HG03565 (cell line): Measurements from ENCODE around the gene PKM.

Experiments used
- ATAC-seq: cut with Tn5 transposase; IDR thresholded peaks from one replicate; pipeline ENCODE4 v1.9.1; 2021; ENCODE audit warnings: mild to moderate bottlenecking, moderate library complexity; ENCODE audit not compliant: unreplicated experiment

Gene PKM

DNA sequence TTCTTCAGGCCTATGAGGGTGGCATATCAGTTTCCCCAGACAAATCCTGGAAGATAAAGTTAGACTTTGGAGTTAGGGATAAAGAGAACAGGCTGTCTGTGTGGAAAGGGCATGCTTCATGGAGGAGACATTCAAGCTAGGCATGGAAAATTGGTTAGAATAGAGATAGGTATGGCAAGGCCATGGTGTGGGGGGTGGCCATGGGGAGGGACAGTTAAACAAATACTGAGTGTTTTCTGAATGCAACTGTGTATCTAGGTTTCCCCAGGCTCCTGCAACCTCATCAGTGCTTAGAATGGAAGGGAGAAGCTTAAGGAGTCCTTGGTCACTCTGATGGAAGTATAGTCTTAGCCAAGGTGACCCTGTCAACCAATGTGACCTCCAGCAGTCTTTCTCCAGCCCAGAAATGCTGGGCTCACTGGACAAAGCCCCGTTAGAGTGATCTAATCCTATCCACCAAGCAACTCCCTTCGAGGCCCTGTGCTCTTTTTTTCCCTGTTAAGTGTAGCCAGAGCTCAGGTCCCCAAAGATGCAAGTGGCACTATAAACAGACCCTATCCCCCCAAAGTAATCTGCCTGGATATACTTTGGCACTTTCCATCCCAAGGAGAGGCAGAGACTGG, 5.5 kb upstream of the PKM start:
- ATAC-seq = no peak

DNA sequence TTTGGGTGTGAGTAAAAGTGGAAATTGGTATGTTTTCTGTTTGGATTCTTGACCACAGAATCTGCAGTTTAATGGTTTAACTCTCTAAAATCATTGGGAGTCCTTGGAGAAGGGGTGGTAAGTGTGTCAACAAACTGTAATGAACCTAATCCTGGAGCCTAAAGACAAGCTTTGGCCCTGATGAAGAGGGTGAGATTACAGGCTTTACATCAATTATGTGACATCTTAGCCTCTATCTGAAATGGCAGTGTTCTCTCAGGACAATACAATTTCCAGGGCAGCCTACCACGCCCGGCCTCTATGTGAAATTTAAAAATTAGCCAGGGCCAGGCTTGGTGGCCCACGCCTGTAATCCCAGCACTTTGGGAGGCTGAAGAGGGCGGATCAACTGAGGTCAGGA, 4.3 kb upstream of the PKM start:
- no peak for ATAC-seq

DNA sequence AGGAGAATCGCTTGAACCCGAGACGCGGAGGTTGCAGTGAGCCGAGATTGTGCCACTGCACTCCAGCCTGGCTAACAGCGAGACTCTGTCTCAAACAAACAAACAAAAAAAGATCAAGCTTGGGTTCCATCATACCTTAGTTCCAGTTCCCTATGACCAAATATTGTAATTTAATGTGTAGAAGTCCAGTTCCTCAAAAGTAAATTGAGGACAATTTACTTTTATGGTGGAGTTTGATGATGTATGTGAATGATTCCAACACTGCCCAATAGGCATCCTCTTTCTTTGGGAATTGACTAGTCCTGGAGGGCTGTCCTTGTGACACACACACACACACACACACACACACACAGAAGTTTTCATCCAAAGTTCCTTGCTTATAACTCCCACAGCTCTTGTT, 2.8 kb upstream of the PKM start:
- ATAC-seq = no peak

DNA sequence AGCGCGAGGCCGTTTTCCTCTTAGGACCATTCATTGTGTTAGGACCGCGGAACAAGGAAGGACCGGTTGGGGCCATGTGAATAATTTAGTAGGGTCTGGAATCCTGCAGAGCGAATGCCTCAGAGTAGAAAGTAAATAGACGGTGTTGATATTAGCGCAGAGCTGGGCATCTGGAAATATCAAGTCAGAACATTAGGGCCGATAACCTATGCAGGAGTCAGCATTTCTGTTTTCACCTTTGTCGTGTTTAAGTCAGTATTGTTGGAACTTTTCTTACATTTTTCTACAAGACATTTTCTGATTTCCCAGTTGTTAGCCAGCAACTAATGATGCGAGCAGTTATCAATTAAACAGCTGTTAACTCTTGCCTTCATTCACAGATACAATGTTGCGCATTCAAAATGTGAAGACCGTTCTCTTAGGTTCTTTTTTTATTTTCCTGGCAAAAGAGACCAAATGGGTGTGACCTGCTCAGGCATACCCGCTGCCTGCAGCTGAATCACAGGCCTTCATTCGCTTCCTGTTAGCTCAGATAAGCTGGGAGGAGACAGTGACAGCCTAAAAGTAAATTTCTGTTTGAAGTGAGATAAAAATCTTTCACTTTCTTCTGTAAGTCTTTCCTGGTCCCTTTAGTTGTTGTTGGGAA, 966 bp upstream of the PKM start:
- no peak for ATAC-seq

DNA sequence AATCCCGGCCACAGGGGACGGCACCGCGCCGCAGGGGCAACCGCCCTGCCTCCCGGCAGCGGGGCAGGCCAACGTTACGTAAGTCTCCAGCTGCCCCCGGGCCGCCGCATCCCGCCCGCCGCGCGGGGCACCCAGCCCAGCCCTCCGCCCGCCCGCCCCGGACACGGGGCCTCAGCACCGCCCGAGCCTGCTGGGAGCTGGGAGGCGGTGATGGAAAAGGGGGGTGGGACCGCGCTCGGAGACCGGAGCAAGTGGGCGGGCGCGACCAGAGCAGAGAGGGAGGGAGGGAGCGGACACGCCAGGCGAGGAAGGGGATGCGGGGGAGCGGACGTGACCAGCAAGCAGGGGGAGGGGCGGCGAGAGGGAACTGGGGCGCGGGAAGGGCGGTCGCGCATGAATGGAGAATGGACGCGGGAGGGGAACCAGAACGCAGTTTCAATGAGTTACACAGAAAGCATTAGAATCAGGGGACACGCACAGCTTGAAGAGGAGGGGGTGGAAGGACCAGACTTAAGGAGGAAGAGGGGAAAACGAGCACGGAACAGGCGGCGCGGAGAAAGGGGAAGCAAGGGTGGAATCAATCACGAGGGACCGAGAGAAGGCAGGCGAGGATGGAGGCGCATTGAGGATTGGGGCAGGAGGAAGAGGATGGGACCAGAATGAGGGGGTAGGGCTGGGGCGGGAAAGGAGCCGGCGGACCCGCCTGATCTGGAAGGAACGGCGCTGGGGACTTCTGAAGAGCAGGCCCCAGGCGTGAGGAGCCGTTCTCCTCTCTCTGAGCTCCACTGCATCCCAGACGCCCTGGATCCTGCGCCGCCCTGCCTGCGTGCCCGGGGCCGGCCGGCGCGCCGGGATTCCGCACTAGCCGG, 559 bp downstream of the PKM start:
- no peak for ATAC-seq

DNA sequence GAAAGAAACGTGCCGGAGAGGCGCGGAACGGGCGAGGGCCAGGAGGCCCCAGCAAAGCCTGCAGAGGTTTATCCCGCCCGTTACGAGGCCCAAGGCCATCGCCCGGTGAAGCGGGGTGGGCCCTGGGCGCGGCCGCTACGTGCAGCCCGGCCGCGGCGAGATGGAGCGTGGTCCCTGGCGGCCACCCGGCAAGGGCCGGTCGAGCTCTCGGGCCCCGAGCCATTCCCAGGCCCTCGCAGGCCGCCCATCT, 1.1 kb downstream of the PKM start:
- ATAC-seq = no peak

DNA sequence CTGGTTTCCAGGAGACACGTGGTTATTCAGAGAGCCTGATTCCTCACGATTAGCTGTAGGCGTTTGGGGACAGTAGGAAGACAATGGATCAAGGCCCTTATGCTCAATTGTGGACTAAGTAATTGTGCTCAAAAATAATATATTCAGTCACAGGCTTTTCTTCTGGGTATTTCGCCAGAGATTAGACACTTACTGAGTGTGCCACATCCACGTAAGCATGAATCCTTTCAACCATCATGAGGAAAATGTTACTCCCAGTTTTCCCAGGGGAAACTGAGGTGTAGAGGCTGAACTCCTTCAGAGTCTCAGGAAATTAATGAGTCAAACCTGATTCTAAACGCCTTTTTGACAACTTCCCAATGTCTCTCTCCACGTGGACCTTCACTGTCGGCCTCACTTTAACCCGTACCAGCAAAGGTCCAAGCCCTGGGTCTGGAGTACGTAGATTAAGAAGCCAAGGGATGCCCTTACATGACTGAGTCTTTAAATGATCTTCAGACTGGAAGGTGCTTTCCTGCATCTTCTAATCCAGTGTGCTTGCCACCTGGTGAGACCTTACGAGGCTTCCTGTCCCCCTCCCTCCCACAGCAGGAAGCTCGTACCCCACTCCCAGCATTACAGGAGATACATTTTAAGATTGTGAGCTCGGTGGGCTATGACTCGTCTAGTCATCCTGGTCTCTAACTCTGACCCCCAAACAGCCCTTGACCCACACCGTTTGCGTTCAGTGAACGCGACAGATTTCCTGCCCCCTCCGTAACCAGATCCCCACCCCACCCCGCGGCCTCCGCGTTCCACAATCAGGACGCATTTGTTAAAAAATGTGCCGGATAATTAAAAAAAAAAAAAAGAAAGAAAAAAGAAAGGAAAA, 1.7 kb downstream of the PKM start:
- ATAC-seq = no peak

DNA sequence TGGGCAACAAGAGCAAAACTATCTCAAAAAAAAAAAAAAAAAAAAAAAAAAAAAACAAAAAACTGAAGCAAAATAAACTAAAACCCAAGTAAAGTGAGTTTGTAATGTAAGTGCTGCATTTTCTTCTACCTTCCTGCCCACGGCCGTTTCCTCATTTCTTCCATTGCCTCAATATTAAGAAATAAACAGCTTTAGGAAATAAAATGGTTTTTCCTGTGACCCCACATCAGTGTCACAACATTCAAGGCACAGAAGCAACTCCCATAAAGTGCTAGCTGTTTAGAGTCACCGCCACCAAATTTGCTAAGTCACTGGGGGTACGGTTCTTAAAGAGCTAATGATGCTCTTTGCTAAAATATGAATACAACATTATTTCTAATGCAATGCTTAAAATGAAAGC, 3.3 kb downstream of the PKM start:
- no peak for ATAC-seq

DNA sequence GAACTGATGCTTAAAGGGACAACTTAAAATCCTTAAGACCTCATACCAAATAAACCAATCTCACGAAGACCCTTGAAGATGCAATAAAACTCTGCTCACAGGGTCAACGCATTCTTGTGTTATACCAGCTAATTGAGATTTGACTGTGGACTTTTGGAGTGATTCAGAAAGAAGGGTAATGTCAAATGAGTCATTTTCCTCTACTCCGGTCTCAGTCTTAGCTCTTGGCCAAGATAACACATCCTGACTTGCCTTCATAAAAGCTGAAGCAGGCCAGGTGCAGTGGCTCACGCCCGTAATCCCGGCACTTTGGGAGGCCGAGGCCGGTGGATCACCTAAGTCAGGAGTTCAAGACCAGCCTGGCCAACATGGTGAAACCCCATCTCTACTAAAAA, 3.8 kb downstream of the PKM start:
- no peak for ATAC-seq

DNA sequence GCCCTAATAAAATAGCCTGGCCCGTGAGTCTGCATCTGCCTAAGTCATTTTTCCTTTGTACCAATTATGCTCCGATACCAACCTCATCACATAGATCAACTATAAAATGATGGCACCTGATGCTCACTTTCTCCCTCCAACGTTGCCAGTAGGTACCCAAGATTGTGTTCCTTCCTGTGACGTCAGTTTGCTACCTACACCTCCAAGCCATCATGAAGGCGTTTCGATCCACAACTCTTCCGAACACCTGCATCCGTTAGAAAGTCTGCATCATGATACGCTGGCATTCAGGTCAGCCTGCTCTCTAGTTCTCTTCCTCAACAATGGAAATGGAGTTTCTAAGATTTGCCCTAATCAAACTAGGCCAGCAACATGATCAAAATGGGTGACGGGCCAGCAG, 7.7 kb downstream of the PKM start:
- no peak for ATAC-seq

DNA sequence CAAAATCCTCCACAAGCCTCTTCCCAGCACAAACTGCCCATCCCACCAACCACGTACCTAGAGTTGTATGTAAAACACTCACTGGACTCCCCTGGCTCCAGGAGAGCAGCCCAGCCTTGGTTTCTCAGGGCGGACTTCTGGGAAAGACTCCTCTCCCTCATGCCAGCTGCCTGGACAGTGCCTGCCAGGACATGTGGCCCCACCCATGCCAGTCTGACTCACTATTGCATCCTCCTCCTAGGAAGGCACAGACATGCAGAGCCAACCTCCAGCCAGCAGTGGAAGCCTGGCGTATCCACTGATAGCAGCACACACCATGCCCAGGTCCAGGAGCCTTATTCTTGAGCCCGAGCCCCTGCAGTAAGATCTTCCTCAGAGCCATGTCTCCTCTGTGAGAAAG, 8.6 kb downstream of the PKM start:
- no peak for ATAC-seq

DNA sequence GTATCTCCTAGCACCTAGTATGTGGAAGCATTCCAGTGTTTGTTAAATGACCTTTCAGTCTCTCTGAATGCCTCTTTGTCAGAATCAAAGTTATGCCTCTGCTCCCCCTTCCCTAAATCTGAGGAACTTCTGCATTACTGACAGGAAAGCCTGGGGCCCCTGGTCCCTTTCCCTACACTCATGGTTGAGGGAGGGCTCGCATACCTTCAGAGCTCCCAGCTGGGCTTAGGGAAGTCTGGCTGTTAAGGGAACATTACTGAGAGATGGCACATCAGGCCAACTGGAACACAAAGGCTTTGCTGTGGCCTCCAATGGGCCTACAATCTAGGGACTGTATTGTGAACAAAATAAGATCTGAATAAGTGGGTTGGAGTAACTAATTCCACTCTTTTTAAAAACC, 10.3 kb downstream of the PKM start:
- no peak for ATAC-seq

DNA sequence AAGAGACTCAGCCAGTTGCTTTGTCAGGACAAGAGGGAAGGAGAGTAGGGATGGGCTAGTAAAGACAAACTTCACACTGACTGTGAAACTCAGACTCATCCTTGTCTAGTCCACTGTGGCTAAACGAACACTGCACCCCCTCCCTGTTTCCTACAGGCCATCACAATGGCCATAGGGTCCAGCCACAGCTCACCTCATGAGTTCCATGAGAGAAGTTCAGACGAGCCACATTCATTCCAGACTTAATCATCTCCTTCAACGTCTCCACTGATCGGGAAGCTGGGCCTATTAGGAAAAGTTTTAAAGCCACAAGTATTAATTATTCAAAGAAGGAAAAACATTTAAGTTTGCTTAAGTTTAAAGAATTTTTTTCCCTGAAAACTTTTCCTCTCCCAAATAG, 13.8 kb downstream of the PKM start:
- ATAC-seq = no peak

DNA sequence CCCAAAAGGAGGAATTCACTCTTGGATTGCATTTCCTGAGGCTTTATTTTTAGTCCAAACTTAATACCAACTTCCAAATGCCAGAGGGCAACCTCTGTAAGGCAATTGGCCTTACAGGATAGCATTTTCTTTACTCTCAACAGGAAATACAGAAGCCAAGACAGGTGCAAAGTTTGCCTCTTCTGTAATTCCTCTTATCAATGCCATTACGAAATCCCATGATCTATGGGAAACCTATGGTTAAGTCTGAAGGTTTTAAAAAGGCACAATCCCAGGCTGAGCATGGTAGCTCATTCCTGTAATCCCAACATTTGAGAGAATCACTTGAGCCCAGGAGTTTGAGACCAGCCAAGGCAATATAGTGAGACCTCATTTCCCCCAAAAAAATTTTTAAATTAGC, 14.9 kb downstream of the PKM start:
- no peak for ATAC-seq

DNA sequence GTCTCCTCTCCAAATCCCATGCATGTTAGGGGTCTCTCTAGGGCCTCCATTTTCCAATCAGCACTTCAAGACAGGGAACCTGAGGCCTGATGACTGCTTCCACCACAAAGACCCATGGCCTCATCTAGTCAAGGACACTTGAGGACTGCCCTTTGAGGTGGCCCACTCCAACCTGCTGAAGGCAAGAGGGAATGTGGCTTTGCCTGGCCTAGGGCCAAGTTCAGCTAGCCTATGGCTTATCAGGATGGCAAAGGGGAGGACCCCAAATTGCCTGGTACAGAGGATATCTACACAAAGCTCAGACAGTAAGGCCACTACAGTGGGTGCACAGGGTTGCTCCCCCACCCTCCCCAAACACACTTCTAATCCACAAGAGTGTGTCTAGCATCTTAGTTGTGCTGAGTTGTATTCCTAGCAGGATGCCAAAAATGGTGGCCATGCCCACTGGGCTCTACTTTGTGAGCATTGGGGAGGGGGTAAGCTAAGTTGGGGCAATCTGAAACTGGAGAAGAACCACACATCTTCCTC, 23.4 kb downstream of the PKM start:
- ATAC-seq = no peak

DNA sequence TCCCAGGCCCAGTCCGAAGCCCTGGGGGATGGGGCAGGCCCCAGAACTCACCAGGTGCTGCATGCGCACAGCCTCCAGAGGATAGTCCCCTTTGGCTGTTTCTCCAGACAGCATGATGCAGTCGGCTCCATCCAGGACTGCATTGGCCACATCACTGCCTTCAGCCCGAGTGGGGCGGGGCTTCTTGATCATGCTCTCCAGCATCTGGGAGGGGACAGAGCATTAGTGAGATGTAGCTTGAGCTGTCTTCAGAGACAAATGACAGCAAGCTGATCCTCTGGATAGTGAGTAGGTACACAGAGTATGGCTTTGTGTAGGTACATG, 24.4 kb downstream of the PKM start:
- ATAC-seq = no peak

DNA sequence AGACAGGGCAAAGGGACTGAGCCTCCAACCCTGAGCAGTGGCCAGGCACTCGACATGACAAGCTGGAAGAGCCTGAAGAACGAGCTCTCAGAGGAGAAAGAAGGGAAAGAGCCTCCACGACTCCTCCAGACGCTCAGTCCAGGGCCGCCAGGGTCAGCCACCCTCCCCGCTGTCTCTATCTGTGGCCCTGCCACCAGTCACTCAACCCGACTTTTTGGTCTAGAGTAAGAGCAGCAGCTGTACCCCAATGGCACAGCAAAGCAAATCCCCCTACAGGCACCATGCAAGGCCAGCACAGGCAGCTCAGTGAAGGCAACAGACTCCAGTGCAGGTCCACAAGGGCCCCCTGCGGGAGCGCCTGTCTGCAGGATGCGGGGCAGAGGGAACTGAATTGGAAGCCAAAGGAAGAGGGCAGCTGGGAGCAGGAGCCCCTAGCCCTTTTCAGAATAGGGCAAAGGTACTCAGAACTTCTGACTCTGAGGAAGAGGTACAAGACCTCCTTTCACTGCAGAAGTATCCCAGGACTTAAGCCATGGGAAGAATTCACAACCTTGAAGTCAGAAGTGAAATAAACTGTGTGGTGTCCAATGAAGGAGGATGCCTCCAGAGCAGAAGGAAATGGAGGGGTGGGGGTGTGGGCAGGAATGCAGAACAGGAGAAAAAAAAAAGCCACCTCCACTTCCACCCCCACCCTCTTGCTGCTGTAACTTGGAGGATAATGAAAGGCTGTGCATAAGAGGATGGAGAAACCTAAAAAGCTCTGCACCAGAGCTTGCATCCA, 24.9 kb downstream of the PKM start:
- ATAC-seq = no peak

DNA sequence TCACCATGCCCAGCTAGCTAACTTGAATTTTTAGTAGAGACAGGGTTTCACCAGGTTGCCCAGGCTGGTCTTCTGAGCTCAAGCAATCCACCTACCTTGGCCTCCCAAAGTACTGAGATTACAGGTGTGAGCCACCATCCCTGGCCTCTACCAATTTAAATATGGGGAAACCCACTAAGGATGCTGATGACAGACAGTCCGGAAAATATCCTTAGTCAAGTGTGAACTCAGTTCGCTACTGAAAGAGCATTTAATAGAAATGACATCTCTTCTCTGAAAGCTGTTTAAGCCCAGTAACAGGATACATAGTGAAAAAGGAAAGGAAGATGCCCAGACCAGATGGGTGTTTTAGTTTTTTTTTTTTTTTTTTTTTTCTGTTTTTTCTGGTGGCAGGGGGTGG, 25.7 kb downstream of the PKM start:
- ATAC-seq = no peak

DNA sequence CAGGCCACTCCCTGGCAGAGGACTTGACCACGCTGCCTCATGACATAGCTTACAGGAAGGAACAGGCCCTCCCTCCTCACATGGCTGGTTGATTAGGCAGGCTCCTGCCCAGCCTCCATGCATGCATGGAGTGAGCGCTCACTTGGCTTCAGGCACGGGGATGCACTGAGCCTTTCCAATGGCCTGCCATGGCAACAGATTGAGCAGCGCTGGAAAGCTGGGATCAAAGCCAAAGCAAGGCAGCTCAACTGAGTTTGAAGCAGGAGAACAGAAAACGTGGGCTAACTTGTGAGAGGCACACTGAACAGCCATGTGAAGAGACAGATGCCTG, 27.5 kb downstream of the PKM start:
- ATAC-seq = no peak

DNA sequence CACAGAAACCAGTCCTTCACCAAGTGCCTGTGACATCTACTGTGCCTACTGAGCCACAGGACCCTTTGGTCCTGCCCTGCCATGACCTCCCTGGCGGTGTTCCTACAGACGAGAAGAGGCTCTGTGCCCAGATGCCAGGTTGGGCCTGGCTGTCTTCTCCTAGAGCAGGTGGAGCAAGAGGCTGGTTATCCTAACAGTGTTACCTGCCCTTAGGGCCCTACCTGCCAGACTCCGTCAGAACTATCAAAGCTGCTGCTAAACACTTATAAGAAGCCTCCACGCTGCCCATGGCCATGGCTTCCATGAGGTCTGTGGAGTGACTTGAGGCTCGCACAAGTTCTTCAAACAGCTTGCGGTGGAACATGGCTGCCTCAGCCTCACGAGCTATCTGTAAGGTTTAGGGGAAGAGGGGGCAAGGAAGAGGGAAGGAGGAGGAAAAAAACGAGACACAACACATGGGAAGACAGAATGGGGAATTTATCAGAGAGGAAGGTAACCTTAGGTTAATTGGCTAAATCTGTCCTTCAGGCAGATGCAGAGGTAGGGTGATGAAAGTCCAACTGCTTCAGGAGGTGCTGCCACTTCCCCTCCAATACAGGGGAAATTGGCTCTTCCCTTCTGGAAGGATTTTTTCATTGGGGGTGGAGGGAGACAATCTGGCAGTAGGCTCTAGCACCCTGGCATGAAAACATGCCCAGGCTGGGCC, 28.0 kb downstream of the PKM start:
- ATAC-seq = no peak
